ENCODE measurements around the gene EML4.

The EML4 gene

GRCh38 chr2:42366411-42366810 is 197.3 kb downstream of the EML4 start:
- no peaks in the 10 kb centered on the region for H3K9me3 ChIP-seq (ENCODE audit: control extremely low read depth in 1 of 5, control insufficient read depth in 4 of 5, insufficient read depth in 2 of 5, low read depth in 1 of 5, low read length in 4 of 5)
- ChIA-PET CTCF (interaction anchor here (1.3 kb wide), 1 partner anchor 38 kb away, joined by 3 read pairs; no protein-coding TSS in a partner anchor), POLR2A (no interaction called here)
- H3K36me3 ChIP-seq (ENCODE audit: control insufficient read depth in 4 of 4, insufficient read depth in 4 of 4, low read length in 3 of 4), result no peaks in the 10 kb centered on the region
- no peak for DNase-seq
- H3K27me3 ChIP-seq (replicated peaks in 2 of 5; ENCODE audit: control insufficient read depth in 4 of 5, insufficient read depth in 5 of 5, low read length in 4 of 5), result peaks cover 0 to 4% (median 0%) of the 10 kb centered on the region in 5 experiments
- peaks cover 5 to 8% (median 7%) of the 10 kb centered on the region in 4 experiments for H3K4me1 ChIP-seq (ENCODE audit: control extremely low read depth in 1 of 4, control insufficient read depth in 4 of 4, insufficient read depth in 4 of 4, low read length in 3 of 4)
- no peak overlapping the region for H3K27ac ChIP-seq (ENCODE audit: insufficient read depth in 1 of 2, low read depth in 1 of 2, low read length in 2 of 2, poor library complexity in 1 of 2, severe bottlenecking in 2 of 2)
- no peak overlapping the region for H3K4me3 ChIP-seq (ENCODE audit: control insufficient read depth in 1 of 7, extremely low read depth in 1 of 7, insufficient read depth in 4 of 7, low read depth in 2 of 7, low read length in 6 of 7)

DNA sequence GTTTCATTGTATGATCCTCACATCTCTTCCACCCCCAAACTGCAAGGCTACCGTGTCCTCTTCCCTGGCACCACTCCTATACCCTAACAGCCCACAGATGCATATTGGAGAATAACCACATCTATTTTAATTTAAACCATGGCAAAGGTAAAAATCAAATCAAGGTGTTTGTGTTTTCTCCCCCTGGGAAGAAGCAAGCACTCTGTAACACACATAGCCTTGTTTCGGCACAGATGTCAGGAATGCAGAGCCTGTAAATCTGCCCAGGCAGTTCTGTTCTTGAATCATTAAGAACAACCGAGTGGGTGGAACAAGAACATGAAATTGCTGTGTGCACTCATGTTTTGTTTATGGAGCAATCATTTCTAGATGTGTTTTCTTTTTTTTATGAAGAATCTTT is 198.7 kb downstream of the EML4 start:
- no peak for DNase-seq
- 100% methylated on average over 2 of the region's 3 CpGs for WGBS (ENCODE audit: insufficient coverage)
- Histone ChIP-seq H3K9me3 (ENCODE audit: control extremely low read depth in 1 of 5, control insufficient read depth in 4 of 5, insufficient read depth in 2 of 5, low read depth in 1 of 5, low read length in 4 of 5) (no peaks in the 10 kb centered on the region), H3K27me3 (replicated peaks in 2 of 5; ENCODE audit: control insufficient read depth in 4 of 5, insufficient read depth in 5 of 5, low read length in 4 of 5) (peaks cover 0 to 4% (median 0%) of the 10 kb centered on the region in 5 experiments), H3K4me3 (ENCODE audit: control insufficient read depth in 1 of 7, extremely low read depth in 1 of 7, insufficient read depth in 4 of 7, low read depth in 2 of 7, low read length in 6 of 7) (no peak overlapping the region), H3K4me1 (ENCODE audit: control extremely low read depth in 1 of 4, control insufficient read depth in 4 of 4, insufficient read depth in 4 of 4, low read length in 3 of 4) (no peaks in the 10 kb centered on the region), H3K27ac (ENCODE audit: insufficient read depth in 1 of 2, low read depth in 1 of 2, low read length in 2 of 2, poor library complexity in 1 of 2, severe bottlenecking in 2 of 2) (no peak overlapping the region), H3K36me3 (ENCODE audit: control insufficient read depth in 4 of 4, insufficient read depth in 4 of 4, low read length in 3 of 4) (no peaks in the 10 kb centered on the region)
- ChIA-PET POLR2A (no interaction called here), CTCF (interaction anchor here (1.4 kb wide), 1 partner anchor 282 kb away, joined by 4 read pairs; no protein-coding TSS in a partner anchor)

- DNase-seq, result no peak
- CTCF ChIA-PET, result interaction anchor here (0.7 to 1.4 kb wide), 2 partner anchors 283 to 482 kb away, joined by 4 to 5 read pairs; no protein-coding TSS in a partner anchor
- H3K36me3 ChIP-seq (ENCODE audit: control insufficient read depth in 4 of 4, insufficient read depth in 4 of 4, low read length in 3 of 4), result no peaks in the 10 kb centered on the region
- H3K4me1 ChIP-seq (ENCODE audit: control extremely low read depth in 1 of 4, control insufficient read depth in 4 of 4, insufficient read depth in 4 of 4, low read length in 3 of 4), result no peaks in the 10 kb centered on the region
- no peak overlapping the region for H3K4me3 ChIP-seq (ENCODE audit: control insufficient read depth in 1 of 7, extremely low read depth in 1 of 7, insufficient read depth in 4 of 7, low read depth in 2 of 7, low read length in 6 of 7)
- POLR2A ChIA-PET, result interaction anchor here (0.6 kb wide), 1 partner anchor 1617 kb away, joined by 3 read pairs; no protein-coding TSS in a partner anchor
- WGBS (ENCODE audit: insufficient coverage), result 92% methylated on average over 7 of the region's 7 CpGs
- no peaks in the 10 kb centered on the region for H3K9me3 ChIP-seq (ENCODE audit: control extremely low read depth in 1 of 5, control insufficient read depth in 4 of 5, insufficient read depth in 2 of 5, low read depth in 1 of 5, low read length in 4 of 5)
- no peak overlapping the region for H3K27ac ChIP-seq (ENCODE audit: insufficient read depth in 1 of 2, low read depth in 1 of 2, low read length in 2 of 2, poor library complexity in 1 of 2, severe bottlenecking in 2 of 2)
- peaks cover 0 to 4% (median 0%) of the 10 kb centered on the region in 5 experiments for H3K27me3 ChIP-seq (replicated peaks in 2 of 5; ENCODE audit: control insufficient read depth in 4 of 5, insufficient read depth in 5 of 5, low read length in 4 of 5)
Observed at GRCh38 chr2:42368817-42369531, 199.8 kb downstream of the EML4 start.

DNA sequence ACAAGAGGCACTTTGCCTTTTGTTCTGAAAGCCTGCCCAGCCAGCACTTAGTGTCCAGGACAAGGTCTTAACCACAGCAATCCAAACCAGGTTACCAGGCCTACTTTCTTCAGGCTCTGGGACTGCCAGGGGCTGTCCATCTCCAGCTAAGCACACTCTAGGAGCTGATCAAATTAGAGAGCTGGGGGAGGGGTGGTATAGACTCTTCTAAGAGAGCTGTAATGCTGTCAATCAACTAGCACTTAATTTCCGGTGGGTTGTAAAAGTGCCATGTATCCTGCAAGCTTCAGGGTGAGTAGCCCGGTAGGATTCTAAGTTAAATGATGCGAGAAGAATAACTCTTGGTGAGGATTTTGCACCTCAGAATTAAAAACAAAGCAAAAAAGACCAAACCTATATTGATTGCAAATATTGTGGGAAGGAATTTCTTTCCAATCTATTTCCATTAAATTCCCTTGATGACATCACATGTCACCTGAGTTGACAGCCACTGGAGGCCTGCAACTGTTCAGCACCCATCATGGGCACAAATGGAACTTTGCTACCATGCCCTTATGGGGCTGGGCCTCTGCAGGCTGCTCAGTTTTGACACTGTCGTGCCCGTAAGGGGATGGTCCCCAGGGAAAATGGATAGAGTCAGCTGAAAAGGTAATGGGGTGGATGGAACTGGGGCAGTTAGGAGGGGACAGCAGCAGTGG is 200.5 kb downstream of the EML4 start:
- WGBS (ENCODE audit: insufficient coverage), result 100% methylated on average over 4 of the region's 5 CpGs
- CTCF ChIA-PET, result interaction anchor here (0.7 kb wide), 1 partner anchor 483 kb away, joined by 5 read pairs; no protein-coding TSS in a partner anchor
- POLR2A ChIA-PET, result interaction anchor here (0.6 kb wide), 1 partner anchor 1617 kb away, joined by 3 read pairs; no protein-coding TSS in a partner anchor

DNA sequence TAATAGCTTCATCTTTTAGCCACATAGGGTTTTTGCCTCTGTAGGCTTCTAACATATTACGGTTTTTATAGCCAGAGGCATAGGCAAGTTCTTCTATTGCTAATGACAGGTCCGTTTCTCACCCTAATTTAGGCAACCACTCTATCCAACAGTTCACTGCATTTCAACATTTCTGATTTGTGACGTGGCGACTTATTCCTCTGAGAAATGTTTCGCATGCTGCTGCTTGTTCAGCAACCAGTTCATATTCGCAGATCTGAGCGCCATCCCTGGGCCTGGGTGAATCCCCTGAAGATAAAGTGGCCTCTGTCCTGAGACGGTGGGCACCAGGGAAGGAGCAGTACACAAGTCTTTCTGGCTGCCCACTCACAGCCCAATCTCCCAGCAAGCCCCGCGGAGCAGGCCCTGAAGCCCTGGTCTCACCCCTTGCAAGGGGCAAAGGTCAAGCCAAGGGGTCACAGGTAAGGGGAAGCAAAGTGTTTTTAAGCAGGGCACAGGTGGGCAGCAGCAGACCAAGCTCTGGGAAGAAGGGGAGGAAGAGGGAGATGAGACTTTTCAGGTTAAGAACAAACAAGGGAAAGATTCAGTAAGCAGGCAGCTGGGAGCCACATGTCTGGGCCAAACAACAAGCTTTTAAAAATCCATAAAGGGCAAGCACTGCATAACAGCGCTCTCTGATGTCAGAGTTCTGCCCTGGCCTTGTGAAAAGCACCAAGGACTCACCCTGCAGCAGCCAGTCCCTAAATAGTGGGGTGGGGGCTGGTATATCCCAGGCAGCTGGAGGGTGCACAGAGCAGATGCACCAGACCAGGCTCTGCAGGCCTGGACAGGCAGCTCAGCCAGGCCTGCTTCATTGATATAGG is 202.7 kb downstream of the EML4 start:
- Histone ChIP-seq H3K4me3 (ENCODE audit: control insufficient read depth in 1 of 7, extremely low read depth in 1 of 7, insufficient read depth in 4 of 7, low read depth in 2 of 7, low read length in 6 of 7) (no peak overlapping the region), H3K27me3 (replicated peaks in 2 of 5; ENCODE audit: control insufficient read depth in 4 of 5, insufficient read depth in 5 of 5, low read length in 4 of 5) (peaks cover 0 to 2% (median 0%) of the 10 kb centered on the region in 5 experiments), H3K36me3 (ENCODE audit: control insufficient read depth in 4 of 4, insufficient read depth in 4 of 4, low read length in 3 of 4) (no peaks in the 10 kb centered on the region), H3K9me3 (ENCODE audit: control extremely low read depth in 1 of 5, control insufficient read depth in 4 of 5, insufficient read depth in 2 of 5, low read depth in 1 of 5, low read length in 4 of 5) (no peaks in the 10 kb centered on the region), H3K27ac (ENCODE audit: insufficient read depth in 1 of 2, low read depth in 1 of 2, low read length in 2 of 2, poor library complexity in 1 of 2, severe bottlenecking in 2 of 2) (no peak overlapping the region), H3K4me1 (ENCODE audit: control extremely low read depth in 1 of 4, control insufficient read depth in 4 of 4, insufficient read depth in 4 of 4, low read length in 3 of 4) (no peaks in the 10 kb centered on the region)
- 98% methylated on average over 9 of the region's 11 CpGs for WGBS (ENCODE audit: insufficient coverage)
- no peak for DNase-seq
- CTCF ChIA-PET, result interaction anchor here (0.6 kb wide), 1 partner anchor 940 kb away, joined by 4 read pairs; no protein-coding TSS in a partner anchor
- POLR2A ChIA-PET, result no interaction called here

More for the DNA sequence above, 200.5 kb downstream of the EML4 start:
- no peaks in the 10 kb centered on the region for H3K4me1 ChIP-seq (ENCODE audit: control extremely low read depth in 1 of 4, control insufficient read depth in 4 of 4, insufficient read depth in 4 of 4, low read length in 3 of 4)
- DNase-seq, result no peak
- H3K27me3 ChIP-seq (replicated peaks in 2 of 5; ENCODE audit: control insufficient read depth in 4 of 5, insufficient read depth in 5 of 5, low read length in 4 of 5), result peaks cover 0 to 4% (median 0%) of the 10 kb centered on the region in 5 experiments
- H3K4me3 ChIP-seq (ENCODE audit: control insufficient read depth in 1 of 7, extremely low read depth in 1 of 7, insufficient read depth in 4 of 7, low read depth in 2 of 7, low read length in 6 of 7), result no peak overlapping the region
- no peaks in the 10 kb centered on the region for H3K9me3 ChIP-seq (ENCODE audit: control extremely low read depth in 1 of 5, control insufficient read depth in 4 of 5, insufficient read depth in 2 of 5, low read depth in 1 of 5, low read length in 4 of 5)
- H3K36me3 ChIP-seq (ENCODE audit: control insufficient read depth in 4 of 4, insufficient read depth in 4 of 4, low read length in 3 of 4), result no peaks in the 10 kb centered on the region
- H3K27ac ChIP-seq (ENCODE audit: insufficient read depth in 1 of 2, low read depth in 1 of 2, low read length in 2 of 2, poor library complexity in 1 of 2, severe bottlenecking in 2 of 2), result no peak overlapping the region

GRCh38 chr2:42372474-42373200 is 203.5 kb downstream of the EML4 start:
- no peak for DNase-seq
- ChIA-PET POLR2A (no interaction called here), CTCF (interaction anchor here (0.6 kb wide), 2 partner anchors 13 to 940 kb away, joined by 4 read pairs; no protein-coding TSS in a partner anchor)
- 71% methylated on average over 2 of the region's 3 CpGs for WGBS (ENCODE audit: insufficient coverage)
- Histone ChIP-seq H3K27me3 (replicated peaks in 2 of 5; ENCODE audit: control insufficient read depth in 4 of 5, insufficient read depth in 5 of 5, low read length in 4 of 5) (peaks cover 0 to under 1% (median 0%) of the 10 kb centered on the region in 5 experiments), H3K9me3 (ENCODE audit: control extremely low read depth in 1 of 5, control insufficient read depth in 4 of 5, insufficient read depth in 2 of 5, low read depth in 1 of 5, low read length in 4 of 5) (no peaks in the 10 kb centered on the region), H3K27ac (ENCODE audit: insufficient read depth in 1 of 2, low read depth in 1 of 2, low read length in 2 of 2, poor library complexity in 1 of 2, severe bottlenecking in 2 of 2) (no peak overlapping the region), H3K36me3 (ENCODE audit: control insufficient read depth in 4 of 4, insufficient read depth in 4 of 4, low read length in 3 of 4) (no peaks in the 10 kb centered on the region), H3K4me3 (ENCODE audit: control insufficient read depth in 1 of 7, extremely low read depth in 1 of 7, insufficient read depth in 4 of 7, low read depth in 2 of 7, low read length in 6 of 7) (no peak overlapping the region), H3K4me1 (ENCODE audit: control extremely low read depth in 1 of 4, control insufficient read depth in 4 of 4, insufficient read depth in 4 of 4, low read length in 3 of 4) (no peaks in the 10 kb centered on the region)
